Left lung (tissue), 10 donors: Measurements from ENCODE around the gene AJAP1. TPM values are rescaled to one million over a fixed set of nuclear protein-coding genes. Genes with fewer than 3 reads are reported as not detected.
"Not testable (repeated sequence)": the region's sequence is repeated elsewhere in the genome, so short reads cannot be mapped to it uniquely, and the experiment has no call there.

Experiments used
- ATAC-seq: fragments of 200-7000 bp; cut with Tn5 transposase; one replicate; pipeline ENCODE4 v1.9.1; 2020; ENCODE audit warnings: moderate library complexity
- DNase-seq, 4 donors: peaks; one replicate each; pipeline ENCODE4 v3.0.0-alpha.2; 2013 to 2020
- H3K27ac ChIP-seq, 2 donors: fragments of 200-600 bp; sonication (generic) in 1 of 2; one replicate each; pipeline versions ENCODE4 v1.5.0 to v1.8.0; 2020 to 2021
- H3K27me3 ChIP-seq, 2 donors: fragments of 200-600 bp; sonication (generic) in 1 of 2; one replicate each; pipeline versions ENCODE4 v1.5.0 to v1.8.0; 2020 to 2021
- H3K36me3 ChIP-seq, 2 donors: fragments of 200-600 bp; sonication (generic) in 1 of 2; one replicate each; pipeline versions ENCODE4 v1.5.0 to v1.8.0; 2020 to 2021
- H3K4me1 ChIP-seq, 2 donors: fragments of 200-600 bp; one replicate each; pipeline ENCODE4 v1.8.0; 2021
- H3K4me3 ChIP-seq, 2 donors: fragments of 200-600 bp; sonication (generic) in 1 of 2; one replicate each; pipeline versions ENCODE4 v1.5.0 to v1.8.0; 2020 to 2021; ENCODE audit warnings: mild to moderate bottlenecking in 1 of 2
- H3K9me3 ChIP-seq, 2 donors: fragments of 200-600 bp; sonication (generic) in 1 of 2; one replicate each; pipeline versions ENCODE4 v1.5.0 to v1.8.0; 2020 to 2021
- intact Hi-C, 2 donors: fragments of 100-400 bp; cut with DNase I; formaldehyde crosslinking; loops; one replicate each; pipeline versions ENCODE4 v1.11.2 to v1.14.2; 2022
- polyA plus RNA-seq, 6 donors: library from polyadenylated mRNA; unstranded; fragments of 120-200 nt; gene quantifications; one replicate each; pipeline ENCODE4 v1.2.1, GENCODE V29; 2013; ENCODE audit not compliant: insufficient read length in 6 of 6
- total RNA-seq, 2 donors: library from RNA; stranded (reverse); fragmentation: NEBNext Ultra II Directional; extraction: Animal tissue kit (Norgen Biotek cat#: 25700); gene quantifications; one replicate each; pipeline ENCODE4 v1.2.1, GENCODE V29; 2021
- TF ChIP-seq, protein P1 (sequence below), 2 donors: fragments of 200-600 bp; sonication (generic) in 1 of 2; IDR thresholded peaks; one replicate each; pipeline versions ENCODE4 v1.5.0 to v1.8.0; 2021; ENCODE audit warnings: antibody characterized with exemption in 2 of 2
- donor health status: DM: no; HTN: yes; CAD: no.
- donor health status: DM: no; HTN: no; CAD: no.

AJAP1 gene
- total and polyA plus RNA-seq, 8 donors, result 0.06 to 0.79 (median 0.20) TPM

DNA sequence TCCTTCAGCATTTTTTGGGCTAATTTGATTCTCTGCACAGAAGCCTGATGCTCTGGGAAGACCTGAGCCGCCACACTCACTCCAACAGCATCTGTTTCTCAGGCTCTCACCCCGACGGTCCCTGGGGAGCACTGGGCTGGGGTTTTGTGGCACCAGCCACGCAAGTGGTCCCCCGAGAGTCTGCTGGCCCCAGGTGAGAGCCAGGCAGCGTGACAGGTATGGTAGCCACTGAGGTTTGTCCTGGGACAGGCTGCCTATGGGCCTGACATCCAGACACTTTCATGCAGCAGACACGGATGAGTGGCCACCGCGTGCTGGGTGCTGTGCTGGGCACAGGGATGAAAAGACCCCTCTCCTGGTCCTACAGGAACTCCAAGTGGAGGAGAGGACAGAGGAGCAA lies 11.0 kb downstream of the AJAP1 start:
- no peak for DNase-seq
- Histone ChIP-seq H3K27ac (no peak overlapping the region), H3K4me3 (no peak overlapping the region), H3K4me1 (no peaks in the 10 kb centered on the region), H3K27me3 (peaks cover 0 to 50% of the 10 kb centered on the region in 2 donors), H3K9me3 (no peaks in the 10 kb centered on the region), H3K36me3 (no peaks in the 10 kb centered on the region)
- intact Hi-C loops, result no loop called here
- ATAC-seq, result no peak
- TF ChIP-seq, protein P1, sequence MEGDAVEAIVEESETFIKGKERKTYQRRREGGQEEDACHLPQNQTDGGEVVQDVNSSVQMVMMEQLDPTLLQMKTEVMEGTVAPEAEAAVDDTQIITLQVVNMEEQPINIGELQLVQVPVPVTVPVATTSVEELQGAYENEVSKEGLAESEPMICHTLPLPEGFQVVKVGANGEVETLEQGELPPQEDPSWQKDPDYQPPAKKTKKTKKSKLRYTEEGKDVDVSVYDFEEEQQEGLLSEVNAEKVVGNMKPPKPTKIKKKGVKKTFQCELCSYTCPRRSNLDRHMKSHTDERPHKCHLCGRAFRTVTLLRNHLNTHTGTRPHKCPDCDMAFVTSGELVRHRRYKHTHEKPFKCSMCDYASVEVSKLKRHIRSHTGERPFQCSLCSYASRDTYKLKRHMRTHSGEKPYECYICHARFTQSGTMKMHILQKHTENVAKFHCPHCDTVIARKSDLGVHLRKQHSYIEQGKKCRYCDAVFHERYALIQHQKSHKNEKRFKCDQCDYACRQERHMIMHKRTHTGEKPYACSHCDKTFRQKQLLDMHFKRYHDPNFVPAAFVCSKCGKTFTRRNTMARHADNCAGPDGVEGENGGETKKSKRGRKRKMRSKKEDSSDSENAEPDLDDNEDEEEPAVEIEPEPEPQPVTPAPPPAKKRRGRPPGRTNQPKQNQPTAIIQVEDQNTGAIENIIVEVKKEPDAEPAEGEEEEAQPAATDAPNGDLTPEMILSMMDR (IDR thresholded peaks at IDR 0.05), result no peak

DNA sequence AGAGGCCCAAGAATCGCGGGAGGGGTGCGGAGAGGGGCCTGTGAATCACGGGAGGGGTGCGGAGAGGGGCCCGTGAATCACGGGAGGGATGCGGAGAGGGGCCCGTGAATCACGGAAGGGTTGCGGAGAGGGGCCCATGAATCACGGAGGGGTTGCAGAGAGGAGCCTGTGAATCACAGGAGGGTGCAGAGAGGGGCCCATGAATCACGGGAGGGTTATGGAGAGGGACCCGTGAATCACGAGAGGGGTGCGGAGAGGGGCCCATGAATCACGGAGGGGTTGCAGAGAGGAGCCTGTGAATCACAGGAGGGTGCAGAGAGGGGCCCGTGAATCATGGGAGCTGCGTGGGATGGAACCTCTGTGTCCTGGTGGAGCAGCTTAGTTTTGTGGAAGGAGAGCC lies 12.3 kb downstream of the AJAP1 start:
- H3K27ac ChIP-seq, H3K4me1 ChIP-seq, ATAC-seq, H3K9me3 ChIP-seq, DNase-seq, H3K4me3 ChIP-seq, H3K36me3 ChIP-seq, intact Hi-C loops: not testable (repeated sequence)
- H3K27me3 ChIP-seq, result peaks cover 0 to 39% of the 10 kb centered on the region in 2 donors

DNA sequence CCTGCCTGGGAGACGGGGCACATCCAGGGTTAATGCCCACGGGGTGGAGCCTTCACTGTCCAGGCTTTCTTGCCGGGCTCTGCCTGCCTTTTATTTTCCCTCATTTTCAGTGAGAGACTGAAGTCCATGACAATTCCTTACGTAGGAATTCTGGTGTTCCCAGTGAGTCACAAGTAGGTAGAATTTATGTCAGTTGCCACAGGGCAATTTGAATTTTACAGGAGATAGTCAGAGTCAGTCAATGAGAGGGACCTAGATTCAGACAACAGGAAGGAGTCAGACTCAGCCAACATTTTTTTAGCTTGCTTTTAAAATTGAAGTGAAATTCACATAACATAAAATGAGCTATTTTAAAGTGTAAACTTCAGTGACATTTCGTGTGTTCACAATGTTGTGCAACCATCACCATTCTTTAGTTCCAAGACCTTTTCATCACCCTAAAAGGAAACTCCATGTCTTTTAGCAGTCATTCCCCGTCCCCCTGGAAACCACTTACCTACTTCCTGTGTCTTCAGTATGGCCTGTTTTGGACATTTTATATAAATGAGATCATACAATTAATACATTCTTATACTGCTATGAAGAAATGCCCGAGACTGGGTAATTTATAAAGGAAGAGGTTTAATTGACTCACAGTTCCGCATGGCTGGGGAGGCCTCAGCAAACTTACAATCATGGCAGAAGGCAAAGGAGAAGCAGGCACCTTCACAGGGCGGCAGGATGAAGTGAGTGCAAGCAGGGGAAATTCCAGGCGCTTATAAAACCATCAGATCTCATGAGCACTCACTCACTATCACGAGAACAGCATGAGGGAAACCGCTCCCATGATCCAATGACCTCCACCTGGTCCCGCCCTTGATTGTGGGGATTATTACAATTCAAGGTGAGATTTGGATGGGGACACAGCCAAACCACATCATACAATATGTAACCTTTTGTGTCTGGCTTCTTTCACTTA lies 14.6 kb downstream of the AJAP1 start:
- H3K4me3 ChIP-seq, result no peak overlapping the region
- H3K36me3 ChIP-seq, result no peaks in the 10 kb centered on the region
- no peak overlapping the region for H3K27ac ChIP-seq
- DNase-seq (no peak), ATAC-seq (no peak)
- H3K9me3 ChIP-seq, result no peaks in the 10 kb centered on the region
- H3K4me1 ChIP-seq, result no peaks in the 10 kb centered on the region
- H3K27me3 ChIP-seq, result peaks cover 0 to 19% of the 10 kb centered on the region in 2 donors
- TF ChIP-seq, protein P1 (IDR thresholded peaks at IDR 0.05), result no peak
- intact Hi-C loops, result no loop called here

DNA sequence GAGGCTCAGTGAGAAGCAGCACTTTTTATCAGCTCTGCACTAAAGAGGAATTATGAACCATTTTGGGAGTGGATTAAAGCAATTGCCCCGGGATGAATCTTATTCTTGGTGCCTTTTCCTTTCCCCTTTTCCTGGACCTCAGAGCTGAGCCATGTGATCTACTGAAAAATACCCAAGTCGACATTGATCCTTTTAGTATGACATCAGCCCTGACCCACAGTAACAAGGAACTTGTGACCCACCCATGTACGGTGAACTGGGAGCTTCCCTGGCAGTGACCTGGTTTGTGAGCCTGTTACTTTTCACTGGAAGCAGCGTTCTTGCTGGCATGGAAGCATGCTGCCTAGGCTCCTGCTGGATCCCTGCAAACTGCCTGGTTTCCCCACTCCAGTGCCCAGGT lies 15.9 kb downstream of the AJAP1 start:
- H3K4me3 ChIP-seq, result no peak overlapping the region
- H3K27me3 ChIP-seq, result peaks cover 0 to 12% of the 10 kb centered on the region in 2 donors
- H3K36me3 ChIP-seq, result no peaks in the 10 kb centered on the region
- ATAC-seq (no peak), DNase-seq (no peak)
- TF ChIP-seq, protein P1 (IDR thresholded peaks at IDR 0.05), result no peak
- intact Hi-C loops, result no loop called here
- H3K4me1 ChIP-seq, result no peaks in the 10 kb centered on the region
- H3K9me3 ChIP-seq, result no peaks in the 10 kb centered on the region
- H3K27ac ChIP-seq, result no peak overlapping the region

DNA sequence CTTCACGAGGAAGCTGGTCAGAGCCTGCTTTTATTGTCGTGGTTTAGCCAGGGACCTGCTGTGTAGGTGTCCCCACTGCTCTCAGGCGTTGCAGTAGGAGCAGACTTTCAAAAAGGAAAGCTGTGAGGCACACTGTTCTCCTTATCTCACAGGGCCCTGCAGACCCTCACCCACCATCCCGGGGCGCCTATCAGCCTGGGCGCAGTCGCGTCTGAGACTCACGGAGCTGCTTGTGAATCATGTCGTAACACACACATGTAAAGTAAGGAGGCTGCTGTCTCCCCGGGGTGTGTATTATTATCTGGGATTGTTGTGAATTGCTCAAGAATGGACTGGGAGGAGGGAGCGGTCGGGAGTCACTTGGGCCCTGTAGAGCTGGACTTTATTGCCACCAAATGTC lies 17.4 kb downstream of the AJAP1 start:
- DNase-seq (peak in 1 of 4 donors; percentile 22), ATAC-seq (no peak)
- Histone ChIP-seq H3K4me1 (no peaks in the 10 kb centered on the region), H3K4me3 (no peak overlapping the region), H3K27me3 (peaks cover 0 to 9% of the 10 kb centered on the region in 2 donors), H3K36me3 (no peaks in the 10 kb centered on the region), H3K27ac (no peak overlapping the region), H3K9me3 (no peaks in the 10 kb centered on the region)
- TF ChIP-seq, protein P1 (IDR thresholded peaks at IDR 0.05), result no peak
- intact Hi-C loops, result no loop called here
